Measurements from ENCODE around the gene OR6C2.
"Not testable (repeated sequence)": the region's sequence is repeated elsewhere in the genome, so short reads cannot be mapped to it uniquely, and the experiment has no call there.

OR6C2 gene

DNA sequence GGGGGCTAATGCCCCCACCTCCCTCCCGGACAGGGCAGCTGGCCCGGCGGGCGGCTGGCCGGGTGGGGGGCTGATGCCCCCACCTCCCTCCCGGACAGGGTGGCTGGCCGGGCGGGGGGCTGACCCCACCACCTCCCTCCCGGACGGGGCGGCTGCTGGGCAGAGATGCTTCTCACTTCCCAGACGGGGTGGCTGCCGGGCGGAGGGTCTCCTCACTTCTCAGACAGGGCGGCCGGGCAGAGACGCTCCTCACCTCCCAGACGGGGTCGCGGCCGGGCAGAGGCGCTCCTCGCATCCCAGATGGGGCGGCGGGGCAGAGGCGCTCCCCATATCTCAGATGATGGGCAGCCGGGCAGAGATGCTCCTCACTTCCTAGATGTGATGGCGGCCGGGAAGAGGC is 35.3 kb downstream of the OR6C2 start:
- not testable (repeated sequence) for DNase-seq

- not testable (repeated sequence) for DNase-seq
These were observed 40.4 kb downstream of the OR6C2 start for GRCh38 chr12:55484284-55484683.

- no peak for DNase-seq
These were observed 48.2 kb downstream of the OR6C2 start, which contains the start of gene OR6C68 for GRCh38 chr12:55492078-55492477. Gene OR6C68 (plus strand): TSS chr12:55492378. CDS start chr12:55492378, 0 bp downstream.

- no peak for DNase-seq
These were observed 51.6 kb downstream of the OR6C2 start for GRCh38 chr12:55495490-55495889.

GRCh38 chr12:55499231-55499630 is 55.4 kb downstream of the OR6C2 start:
- DNase-seq, result no peak

DNA sequence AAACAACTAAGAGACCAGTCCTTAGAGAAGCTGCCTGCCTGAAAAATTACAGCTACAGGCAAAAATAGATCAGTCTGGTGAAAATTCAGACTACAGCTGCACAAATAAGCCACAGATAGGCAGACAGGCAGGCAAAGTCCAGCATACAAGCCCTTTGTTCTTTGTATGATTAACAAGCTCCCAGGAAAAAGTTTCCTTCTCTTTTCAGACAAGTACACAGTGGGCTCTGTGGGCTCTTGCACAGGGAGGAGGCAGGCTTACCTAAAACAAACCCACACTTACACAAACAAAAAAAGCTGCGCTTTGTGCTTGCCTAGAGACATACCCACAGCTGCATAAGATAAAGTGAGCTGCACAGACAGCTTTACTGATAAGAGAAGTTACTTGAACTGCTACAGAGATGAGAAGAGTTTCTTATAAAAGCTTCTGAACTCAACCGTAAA is 56.0 kb downstream of the OR6C2 start:
- no peak for DNase-seq

GRCh38 chr12:55501601-55502000 is 57.7 kb downstream of the OR6C2 start:
- DNase-seq, result no peak

Measured in NCI-H1417 (cell line).